Activated CD8-positive, alpha-beta memory T cell treated with anti-CD3 and anti-CD28 coated beads for 24 hours (primary cell): ENCODE data around the gene CELF1.
"Not testable (repeated sequence)": the region's sequence is repeated elsewhere in the genome, so short reads cannot be mapped to it uniquely, and the experiment has no call there.

Source experiments
- DNase-seq: peaks from one replicate; pipeline ENCODE4 v3.0.0-alpha.2; 2020

Gene CELF1

DNA sequence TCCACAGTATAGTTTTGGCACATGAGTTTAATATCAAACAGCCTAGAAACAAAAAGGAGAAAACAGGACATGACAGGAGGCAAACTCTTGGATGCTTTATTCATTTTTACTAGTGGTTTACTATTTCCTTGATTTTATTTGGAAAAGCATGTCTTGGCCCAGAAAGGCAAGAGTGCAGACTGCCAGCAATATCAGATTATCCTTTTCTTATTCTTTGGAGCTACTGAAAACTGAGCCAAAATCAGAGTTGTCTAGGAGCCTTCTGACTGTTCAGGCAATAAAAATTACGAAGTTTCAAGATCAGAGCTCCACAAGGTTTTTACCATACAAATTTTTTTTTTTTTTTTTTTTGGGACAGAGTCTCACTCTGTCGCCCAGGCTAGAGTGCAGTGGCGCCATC is 16.0 kb downstream of the CELF1 start:
- no peak for DNase-seq

DNA sequence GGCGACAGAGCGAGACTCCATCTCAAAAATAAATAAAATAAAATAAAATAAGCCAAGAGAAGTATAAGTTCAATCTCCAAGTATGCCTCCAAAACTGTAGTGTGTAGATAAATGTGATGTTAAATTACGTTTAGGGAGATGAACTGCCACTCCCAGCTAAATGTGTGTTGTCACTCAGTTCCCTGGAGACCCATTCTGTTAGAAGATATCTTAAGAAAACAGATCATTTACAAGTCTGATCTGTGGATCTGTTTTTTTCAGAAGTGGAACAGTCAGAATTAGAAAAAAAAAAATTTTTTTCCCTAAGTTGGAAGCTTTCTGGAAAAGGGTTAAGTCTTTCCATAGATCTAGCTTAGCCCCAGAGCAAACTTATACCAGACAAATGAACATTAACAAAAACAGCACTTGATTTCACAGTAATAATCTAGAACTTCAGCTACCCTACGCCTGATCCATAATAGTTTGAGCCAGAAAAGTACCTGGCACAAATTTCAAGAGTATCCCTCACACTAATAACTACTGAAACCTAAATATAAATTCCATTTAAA is 18.2 kb downstream of the CELF1 start:
- no peak for DNase-seq

- no peak for DNase-seq
Measured at GRCh38 chr11:47533690-47534151, 19.2 kb downstream of the CELF1 start.

GRCh38 chr11:47532597-47533213 is 20.2 kb downstream of the CELF1 start:
- DNase-seq: no peak

GRCh38 chr11:47531666-47532065 is 21.3 kb downstream of the CELF1 start:
- no peak for DNase-seq

GRCh38 chr11:47530721-47531120 is 22.2 kb downstream of the CELF1 start:
- DNase-seq: not testable (repeated sequence)

- no peak for DNase-seq
Measured at GRCh38 chr11:47529951-47530350, 23.0 kb downstream of the CELF1 start.

- DNase-seq: no peak
Measured at GRCh38 chr11:47527186-47527585, 25.7 kb downstream of the CELF1 start.

DNA sequence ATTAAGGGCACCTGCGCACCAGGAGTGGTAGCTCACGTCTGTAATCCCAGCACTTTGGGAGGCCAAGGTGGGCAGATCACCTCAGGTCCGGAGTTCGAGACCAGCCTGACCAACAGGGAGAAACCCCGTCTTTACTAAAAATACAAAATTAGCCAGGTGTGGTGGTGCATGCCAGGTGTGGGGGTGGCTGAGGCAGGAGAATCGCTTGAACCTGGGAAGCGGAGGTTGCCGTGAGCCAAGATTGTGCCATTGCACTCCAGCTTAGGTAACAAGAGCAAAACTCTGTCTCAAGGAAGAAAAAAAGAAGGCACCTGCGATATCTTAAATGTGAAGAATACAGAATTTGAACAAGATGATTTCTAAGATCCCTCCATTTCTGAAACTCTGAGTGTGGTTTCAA is 26.9 kb downstream of the CELF1 start:
- not testable (repeated sequence) for DNase-seq

- no peak for DNase-seq
Measured at GRCh38 chr11:47524291-47524874, 28.5 kb downstream of the CELF1 start.

- no peak for DNase-seq
Measured at GRCh38 chr11:47523490-47524225, 29.3 kb downstream of the CELF1 start.

GRCh38 chr11:47518212-47518964 is 34.5 kb downstream of the CELF1 start:
- no peak for DNase-seq

DNA sequence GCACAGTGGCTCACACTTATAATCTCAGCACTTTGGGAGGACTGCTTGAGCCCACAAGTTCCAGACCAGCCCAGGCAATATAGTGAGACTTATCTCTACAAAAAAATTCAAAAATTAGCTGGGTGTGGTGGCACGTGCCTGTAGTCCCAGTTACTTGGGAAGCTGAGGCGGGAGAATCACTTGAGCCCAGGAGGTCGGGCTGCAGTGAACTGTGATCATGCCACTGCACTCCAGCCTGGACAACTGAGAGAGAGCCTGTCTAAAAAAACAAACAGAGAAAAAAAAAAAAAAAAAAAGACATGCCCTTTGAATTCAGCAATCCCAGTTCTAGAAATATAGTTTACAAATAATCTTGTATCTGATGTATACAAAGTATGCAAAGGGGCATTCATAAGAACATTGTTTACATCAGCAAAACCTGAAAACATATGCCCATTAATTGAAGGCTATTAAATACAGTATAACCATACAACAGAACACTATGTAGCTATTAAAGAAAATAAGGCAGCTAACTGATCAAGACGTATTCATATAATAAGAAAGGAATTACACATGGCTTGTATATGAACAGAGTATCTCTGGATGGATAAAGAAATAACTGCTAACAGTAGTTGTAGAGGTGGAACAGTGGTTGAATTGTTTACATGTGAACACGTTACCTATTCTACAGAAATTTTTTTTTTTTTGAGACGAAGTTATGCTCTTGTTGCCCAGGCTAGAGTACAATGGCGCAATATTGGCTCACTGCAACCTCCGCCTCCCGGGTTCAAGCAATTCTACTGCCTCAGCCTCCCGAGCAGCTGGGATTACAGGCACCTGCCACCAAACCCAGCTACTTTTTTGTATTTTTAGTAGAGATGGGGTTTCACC is 35.7 kb downstream of the CELF1 start:
- no peak for DNase-seq

DNA sequence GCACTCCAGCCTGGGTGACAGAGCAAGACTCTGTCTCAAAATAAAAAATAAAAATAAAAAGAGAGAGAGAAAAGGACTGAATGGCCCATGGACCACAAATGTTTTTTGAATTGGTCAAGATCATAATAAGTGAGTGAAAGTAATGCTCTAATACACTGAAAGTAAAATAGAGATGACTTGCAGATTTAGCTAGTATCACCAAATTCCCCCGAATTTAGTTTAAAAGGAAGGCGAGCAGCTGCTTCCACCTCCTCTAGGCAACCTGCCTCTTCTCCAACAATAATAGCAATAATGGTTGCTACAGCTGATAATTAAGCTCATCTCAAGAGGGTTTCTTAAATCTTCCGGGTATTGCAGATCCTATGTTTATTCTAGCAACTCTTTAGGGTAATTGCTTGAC is 36.8 kb downstream of the CELF1 start:
- no peak for DNase-seq

- peak; percentile 61 for DNase-seq
Measured at GRCh38 chr11:47514825-47515647, 37.9 kb downstream of the CELF1 start.

DNA sequence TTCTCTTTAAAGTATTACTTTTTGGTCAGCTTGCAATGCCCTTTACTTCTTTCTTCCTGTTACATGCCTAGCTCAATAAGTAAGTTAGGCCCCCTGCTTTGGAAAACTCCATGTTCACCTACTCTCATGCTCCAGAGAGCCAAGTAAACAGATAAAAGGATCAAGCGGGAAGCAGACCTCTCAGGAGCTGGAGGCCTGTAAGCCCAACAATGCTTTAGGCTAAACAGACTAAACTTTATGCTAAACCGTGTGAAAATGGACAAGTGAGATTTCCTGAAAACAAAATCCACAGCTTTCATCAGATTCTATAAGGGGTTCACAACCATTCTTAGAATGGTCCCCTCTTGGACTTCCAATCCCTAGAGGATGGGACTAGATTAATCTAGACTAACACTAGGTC is 40.2 kb downstream of the CELF1 start:
- no peak for DNase-seq

- no peak for DNase-seq
Measured at GRCh38 chr11:47511917-47512316, 41.0 kb downstream of the CELF1 start.

DNA sequence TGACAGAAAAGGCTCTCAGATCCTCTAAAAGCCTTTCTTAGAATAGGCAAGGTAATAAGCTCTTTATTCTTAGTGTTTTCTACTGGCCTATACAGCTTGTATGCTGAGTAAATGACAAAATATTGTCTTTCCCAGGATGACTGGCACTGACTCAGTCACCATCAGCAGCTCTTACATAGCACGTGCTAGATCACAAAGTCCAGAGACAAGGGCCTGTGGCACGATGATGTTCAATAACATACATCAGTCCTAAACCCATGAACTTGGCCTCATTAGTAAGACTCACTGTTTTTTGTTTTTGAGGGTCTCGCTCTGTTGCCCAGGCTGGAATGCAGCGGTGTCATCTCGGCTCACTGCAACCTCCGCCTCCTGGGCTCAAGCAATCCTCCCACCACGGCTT is 42.7 kb downstream of the CELF1 start:
- DNase-seq: no peak

DNA sequence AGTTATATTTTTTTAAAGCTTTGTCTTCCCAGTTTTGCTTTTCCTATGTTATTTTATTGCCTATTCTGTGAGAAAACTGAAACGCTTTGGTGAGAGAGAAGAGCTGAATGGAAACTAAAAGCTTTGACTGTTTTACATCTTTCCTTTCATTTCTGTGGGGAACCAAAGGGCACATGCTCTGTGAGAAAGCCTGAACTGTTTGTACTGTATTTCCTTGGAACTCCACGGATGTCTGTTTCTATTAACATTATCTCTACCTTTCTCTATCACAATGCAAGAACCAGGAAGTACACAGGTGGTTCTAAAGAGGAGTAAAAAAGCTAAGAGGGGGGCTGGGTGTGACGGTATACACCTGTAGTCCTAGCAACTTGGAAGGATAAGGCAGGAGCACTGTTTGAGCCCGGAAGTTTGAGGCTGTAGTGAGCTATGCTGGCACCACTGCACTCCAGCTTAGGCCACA is 43.8 kb downstream of the CELF1 start:
- DNase-seq: no peak

DNA sequence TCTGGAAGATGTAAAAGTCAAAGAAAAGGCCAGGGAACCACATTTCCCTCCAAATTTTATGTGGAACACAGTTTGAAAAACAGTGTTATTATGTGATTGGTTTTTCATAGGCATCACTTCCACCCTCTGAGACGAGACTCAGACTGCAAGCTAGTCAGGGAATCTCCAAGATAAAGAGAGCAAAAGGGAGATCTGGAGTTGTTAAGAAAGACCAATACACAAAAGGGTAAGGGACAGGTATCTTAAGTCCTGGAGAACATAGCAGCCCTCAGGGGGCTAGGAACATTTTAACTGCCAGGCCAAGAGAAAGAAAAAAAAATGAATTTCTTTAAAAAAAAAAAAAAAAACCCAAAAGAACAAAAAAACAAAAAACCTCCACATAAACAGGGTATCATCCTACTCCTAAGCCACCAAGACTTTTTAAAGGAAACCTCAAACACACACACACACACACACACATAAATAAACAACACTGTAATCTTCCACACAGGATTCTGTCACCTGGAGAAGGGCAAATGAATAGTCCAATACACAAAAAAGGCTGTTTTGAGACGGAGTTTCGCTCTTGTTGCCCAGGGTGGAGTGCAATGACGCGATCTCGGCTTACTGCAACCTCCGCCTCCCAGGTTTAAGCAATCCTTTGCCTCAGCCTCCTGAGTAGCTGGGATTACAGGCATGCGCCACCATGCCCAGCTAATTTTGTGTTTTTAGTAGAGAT is 44.5 kb downstream of the CELF1 start:
- no peak for DNase-seq
